GM18861 (cell line): Measurements from ENCODE around the gene CELF5.

Experiments used
- ATAC-seq: cut with Tn5 transposase; IDR thresholded peaks from one replicate; pipeline ENCODE4 v1.9.1; 2021; ENCODE audit not compliant: unreplicated experiment

Gene CELF5

DNA sequence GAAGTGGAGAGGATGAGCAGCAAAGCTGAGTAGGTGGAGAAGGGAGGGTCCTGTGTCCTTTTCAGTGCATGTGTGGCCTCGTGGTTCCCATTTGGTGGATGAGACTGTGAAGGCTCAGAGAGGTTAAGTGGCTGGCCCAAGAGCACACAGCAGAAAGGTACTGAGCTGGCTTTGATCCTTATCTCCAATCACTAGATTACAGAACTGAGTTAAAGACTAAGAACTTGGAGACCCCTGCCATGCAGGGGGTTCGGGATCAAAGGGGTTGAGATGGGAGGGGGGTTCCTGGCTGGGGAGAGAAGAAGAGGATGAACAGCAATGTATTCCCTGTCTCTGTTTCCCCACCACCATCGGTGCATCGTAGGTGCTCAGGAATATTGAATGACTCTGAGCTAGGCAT lies 11.8 kb downstream of the CELF5 start:
- ATAC-seq = no peak

DNA sequence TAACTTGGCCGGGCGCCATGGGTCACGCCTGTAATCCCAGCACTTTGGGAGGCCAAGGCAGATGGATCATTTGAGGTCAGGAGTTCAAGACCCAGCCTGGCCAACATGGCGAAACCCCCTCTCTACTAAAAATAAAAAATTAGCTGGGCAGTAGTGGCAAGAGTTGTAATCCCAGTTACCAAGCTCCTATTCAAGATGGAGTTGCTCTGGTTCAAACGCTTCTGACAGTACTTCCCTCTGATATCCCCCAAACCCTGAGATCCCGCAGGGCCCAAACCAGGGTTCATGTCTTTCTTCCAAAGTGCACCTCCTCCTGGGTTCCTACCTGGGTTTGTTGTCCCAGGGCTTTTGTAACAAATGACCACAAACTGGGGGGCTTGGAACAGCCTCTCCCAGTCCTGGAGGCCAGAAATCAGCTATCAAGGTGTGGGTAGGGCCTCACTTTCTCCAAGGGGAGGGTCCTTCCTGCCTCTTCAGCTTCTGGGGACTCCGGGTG lies 13.7 kb downstream of the CELF5 start:
- no peak for ATAC-seq

DNA sequence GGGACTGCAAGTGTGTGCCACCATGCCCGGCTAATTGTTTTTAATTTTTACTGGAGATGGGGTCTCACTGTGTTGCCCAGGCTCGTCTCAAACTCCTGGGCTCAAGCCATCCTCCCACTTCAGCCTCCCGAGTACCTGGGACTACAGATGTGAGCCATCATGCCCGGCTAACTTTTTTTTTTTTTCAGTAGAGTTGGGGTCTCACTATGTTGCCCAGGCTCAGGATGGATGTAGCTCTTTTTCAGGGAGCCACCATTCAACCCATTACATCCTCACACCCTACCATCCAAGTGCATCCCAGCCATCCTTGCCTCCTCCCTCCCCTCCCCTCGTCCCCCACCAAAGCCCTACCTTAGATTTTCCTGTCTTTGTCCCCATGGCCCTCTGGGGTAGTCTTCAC lies 14.9 kb downstream of the CELF5 start:
- ATAC-seq = no peak

DNA sequence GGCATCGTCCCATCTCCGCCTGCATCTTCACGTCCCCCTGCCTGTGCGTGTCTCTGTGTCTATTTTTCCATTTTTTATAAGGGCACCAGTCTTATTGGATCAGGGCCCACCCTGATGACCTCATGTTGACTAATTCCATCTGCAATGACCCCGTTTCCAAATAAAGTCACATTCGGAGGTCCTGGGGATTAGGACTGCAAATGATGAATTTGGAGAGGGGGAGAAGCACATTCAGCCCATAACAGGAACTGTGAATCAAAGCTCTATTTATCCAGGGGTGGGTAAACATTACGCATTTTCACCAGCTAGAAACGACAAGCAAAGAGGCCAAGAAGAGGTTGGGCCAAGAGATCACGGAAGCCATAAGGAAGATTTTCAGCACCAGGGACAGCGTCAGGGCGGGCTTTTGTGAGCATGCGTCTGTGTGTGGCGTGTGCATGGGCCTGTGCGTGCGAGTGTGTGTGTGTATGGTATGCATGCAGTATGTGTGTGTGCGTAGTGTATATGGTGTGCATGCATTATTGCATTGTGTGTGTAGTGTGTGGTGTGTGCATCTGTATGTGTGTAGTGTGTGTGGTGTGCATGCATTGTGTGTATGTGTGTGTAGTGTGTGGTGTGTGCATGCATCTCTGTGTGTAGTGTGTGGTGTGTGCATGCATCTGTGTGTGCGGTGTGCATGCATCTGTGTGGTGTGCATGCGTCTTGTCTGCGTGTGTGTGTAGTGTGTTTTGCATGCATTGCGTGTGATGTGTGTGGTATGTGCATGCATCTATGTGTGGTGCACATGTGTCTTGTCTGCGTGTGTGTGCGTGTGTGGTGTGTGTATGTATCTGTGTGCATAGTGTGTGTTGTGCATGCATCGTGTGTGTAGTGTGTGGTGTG lies 19.6 kb downstream of the CELF5 start:
- ATAC-seq = no peak

DNA sequence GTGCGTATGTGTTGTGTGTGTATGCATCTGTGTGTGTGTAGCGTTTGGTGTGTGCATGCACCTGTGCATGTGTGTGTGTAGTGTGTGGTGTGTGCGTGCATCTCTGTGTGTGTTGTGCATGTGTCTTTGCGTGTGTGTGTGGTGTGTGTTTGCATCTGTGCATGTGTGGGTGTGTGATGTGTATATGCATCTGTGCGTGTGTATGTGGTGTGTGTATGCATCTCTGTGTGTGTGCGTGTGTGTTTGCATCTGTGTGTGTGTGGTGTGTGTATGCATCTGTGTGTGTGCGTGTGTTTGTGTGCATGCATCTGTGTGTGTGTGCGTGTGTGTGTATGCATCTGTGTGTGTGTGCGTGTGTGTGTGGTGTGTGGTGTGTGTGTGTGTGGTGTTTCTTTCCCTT lies 20.6 kb downstream of the CELF5 start:
- ATAC-seq = no peak

DNA sequence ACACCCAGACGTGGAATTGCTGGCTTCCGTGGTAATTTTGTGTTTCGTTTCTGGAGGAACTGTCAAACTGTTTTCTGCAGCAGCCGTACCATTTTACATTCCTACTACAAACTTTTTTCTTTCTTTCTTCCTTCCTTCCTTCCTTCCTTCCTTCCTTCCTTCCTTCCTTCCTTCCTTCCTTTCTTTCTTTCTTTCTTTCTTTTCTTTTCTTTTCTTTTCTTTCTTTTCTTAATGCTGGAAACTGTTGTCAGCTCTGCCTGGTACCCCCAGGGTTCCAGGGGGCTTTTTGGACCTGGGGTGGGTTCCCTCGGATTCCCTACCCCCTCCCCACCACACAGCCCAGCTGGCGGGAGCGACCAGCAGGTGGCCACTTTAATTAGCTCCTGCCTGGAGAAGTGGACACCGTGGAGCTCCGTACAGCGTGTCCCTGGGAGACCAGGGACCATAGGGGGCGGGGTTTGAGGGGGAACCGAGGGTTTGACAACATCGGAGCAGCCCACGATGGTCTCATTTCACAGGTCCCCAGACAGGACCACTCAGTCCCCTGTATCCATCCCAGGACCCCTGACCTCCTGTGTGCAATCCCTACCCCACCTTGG lies 24.4 kb downstream of the CELF5 start:
- no peak for ATAC-seq

DNA sequence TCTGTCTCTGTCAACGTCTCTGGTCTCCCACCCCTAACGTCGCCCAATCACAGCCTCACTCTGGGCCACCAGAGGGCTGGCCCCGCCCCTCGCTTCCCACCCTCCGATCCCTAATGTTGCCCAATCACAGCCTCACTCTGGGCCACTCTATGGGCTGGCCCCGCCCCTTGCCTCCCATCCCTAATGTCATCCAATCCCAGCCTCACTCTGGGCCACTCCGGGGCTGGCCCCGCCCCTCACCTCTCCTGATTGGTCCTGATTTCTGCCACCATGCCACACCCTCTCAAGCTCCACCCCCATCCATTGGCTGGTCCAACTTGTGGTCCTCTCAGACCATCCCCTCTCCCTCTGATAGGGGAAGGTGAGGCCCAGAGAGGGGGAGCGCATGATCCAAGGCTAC lies 24.9 kb downstream of the CELF5 start:
- no peak for ATAC-seq

DNA sequence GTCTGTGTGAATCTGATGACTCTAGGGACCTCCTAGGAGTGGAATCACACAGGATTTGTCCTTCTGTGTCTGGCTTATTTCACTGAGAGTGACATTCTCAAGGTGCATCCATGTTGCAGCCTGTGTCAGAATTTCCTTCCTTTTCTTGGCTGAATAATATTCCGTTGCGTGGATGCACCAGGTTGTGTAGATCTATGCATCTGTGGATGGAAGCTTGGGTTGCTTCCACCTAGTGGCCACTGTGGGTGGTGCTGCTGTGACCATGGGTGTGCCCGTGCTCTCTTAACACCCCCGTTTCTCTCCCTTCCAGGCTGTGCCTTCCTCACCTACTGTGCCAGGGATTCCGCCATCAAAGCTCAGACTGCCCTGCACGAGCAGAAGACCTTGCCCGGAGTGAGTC lies 26.2 kb downstream of the CELF5 start:
- ATAC-seq = no peak

DNA sequence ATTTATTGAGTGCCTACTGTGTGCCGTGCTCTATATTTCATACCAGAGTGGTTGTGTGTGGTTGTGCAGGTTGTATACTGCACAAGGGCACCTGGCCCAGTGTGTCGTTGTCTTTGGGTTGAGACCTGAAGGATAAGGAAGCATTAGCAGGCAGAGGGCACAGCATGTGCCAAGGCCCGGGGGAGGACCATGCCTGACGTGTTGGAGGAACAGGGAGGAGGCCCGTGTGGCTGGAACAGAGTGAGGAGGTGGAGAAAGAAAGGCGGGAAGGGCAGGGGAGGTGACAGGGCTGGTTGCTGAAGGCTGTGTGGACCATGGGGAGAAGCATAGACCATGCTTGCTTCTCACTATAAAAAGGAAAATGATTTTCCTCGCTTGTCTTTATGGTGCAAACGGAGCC lies 26.8 kb downstream of the CELF5 start:
- no peak for ATAC-seq

DNA sequence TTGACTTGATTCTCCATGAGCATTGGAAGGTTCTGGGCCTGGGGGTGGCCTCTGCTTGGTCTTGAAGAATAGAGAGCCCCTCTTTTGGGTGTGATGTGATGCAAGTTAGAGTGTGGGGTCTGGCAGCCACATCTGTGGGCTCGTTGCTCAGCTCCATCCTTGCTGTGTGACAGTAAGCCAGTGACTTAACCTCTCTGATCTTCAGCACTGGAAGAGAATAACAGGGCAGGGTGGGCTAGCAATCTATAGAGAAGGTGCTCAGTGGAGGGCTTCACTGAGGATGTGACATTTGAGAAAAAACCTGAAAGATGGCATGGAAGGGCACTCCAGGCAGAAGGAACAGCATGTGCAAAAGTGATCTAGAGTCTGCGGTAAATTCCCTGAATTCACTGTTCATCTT lies 28.2 kb downstream of the CELF5 start:
- ATAC-seq = no peak

DNA sequence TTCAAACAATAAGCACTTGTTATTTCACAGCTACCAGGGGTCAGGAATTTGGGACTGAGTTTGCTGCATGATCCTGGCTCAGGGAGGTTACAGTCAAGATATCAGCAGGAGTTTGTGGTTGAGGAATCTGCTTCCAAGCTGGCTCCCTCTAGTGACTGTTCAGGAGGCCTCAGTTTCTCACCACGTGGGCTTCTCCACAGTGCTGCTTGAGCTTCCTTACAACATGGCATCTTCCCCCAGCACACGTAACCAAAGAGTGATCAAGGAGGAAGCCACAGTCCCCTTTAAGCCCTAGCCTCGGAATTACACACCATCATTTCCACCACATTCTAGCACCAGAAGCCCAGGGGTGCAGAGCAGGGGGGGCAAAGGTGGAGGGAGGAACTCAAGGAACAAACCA lies 28.8 kb downstream of the CELF5 start:
- no peak for ATAC-seq

DNA sequence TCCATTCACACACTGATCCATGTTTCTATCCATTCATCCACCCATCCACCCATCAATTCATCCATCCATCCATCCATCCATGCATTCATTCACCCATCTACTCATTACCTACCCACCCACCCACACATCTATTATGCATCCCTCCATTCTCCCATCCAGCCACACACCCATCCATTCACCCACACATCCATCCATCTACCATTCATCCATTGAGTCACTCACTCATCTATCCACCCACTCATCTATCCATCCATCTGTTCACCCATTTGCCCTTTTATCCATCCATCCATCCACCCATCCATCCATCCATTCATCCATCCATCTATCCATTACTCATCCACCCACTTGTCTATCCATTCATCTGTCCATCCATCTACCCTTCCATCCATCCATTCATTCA lies 30.1 kb downstream of the CELF5 start:
- ATAC-seq = no peak

DNA sequence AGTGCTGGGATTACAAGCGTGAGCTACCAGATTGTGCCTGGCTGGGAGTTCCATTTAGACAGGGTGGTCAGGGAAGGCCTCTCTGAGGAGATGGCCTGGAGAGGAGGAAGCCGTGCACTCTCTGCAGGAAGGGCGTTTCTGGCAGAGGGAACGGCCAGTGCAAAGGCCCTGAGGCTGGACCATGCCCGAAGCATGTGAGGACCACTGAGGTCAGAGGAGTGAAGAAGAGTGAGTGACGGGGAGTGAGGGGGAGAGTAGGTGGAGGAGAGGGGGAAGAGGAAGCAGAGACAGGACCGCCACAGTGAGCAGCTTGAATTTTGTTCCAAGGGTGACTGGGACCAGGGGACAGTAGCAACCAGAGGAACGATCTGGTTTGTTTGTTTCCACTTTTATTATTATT lies 32.6 kb downstream of the CELF5 start:
- ATAC-seq = no peak

DNA sequence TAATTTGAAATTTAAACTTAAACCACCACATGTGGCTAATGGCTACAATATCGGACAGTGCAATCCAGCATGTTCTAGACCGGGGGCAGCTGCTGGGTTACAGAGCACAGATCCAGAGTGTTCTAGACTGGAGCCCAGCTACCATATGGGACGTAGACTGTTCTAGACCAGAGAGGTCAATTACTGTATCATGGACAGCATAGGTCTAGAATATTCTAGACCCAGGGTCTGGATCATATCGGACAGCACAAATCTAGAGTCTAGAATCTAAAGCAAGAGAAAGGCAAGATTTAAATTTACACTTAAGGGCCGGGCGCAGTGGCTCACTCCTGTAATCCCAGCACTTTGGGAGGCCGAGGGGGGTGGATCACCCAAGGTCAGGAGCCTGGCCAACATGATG lies 37.9 kb downstream of the CELF5 start:
- ATAC-seq = no peak

DNA sequence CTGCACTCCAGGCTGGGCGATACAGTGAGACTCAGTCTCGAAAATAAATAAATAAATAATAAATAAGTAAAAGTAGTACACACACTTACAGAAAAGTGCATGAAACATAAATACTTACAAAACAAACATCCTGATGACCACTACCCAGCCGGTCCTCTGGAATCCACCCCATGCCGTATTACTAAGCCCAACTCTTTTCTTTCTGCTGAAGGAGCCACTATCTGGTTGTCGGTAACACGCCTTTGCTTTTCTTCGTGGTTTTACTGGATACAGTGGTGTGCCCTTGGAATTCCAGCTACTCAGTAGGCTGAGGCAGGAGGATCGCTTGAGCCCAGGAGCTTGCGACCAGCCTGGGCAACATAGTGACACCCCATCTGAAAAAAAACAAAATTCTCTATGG lies 39.4 kb downstream of the CELF5 start:
- no peak for ATAC-seq

DNA sequence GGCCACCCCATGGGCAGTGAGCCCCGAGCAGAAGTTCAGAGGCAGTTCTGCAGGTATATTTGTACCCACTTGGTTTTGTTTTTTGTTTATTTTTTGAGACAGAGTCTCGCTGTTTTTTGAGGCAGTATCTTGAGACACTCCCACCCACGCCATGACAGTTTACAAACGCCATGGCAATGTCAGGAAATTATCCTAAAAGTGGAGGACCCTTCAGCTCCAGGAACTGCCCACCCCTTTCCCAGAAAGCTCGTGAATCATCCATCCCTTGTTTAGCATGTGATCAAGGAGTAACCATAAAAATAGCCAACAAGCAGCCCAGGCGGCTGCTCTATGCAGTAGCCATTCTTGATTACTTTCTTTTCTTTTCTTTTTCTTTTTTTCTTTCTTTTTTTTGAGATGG lies 41.0 kb downstream of the CELF5 start:
- ATAC-seq = no peak

DNA sequence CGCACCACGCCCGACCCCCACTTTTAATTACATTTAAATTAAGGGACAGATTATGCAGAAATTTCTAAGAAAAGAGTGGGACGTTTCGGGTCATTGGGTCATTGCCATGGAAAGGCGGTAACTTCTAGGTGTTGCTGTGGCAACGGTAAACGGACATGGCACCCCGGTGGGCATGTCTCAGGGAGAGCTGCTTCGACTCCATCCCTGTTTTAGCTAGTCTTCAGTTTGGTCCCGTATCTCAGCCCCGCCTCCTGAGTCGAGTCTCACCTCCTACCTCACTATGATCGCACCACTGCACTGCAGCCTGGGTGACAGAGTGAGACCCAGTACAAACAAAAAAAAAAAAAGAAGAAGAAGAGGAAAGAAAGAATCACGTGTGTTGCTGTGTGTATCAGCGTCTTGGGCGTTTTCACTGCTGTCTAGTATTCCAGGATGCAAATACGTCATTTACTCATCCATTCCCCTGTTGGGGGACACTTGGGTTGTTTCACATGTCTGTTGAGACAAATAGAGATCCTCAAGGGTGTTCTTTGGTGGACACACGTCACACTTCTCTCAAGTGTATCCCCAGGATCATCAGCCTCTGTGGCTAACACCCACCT lies 41.7 kb downstream of the CELF5 start:
- no peak for ATAC-seq

DNA sequence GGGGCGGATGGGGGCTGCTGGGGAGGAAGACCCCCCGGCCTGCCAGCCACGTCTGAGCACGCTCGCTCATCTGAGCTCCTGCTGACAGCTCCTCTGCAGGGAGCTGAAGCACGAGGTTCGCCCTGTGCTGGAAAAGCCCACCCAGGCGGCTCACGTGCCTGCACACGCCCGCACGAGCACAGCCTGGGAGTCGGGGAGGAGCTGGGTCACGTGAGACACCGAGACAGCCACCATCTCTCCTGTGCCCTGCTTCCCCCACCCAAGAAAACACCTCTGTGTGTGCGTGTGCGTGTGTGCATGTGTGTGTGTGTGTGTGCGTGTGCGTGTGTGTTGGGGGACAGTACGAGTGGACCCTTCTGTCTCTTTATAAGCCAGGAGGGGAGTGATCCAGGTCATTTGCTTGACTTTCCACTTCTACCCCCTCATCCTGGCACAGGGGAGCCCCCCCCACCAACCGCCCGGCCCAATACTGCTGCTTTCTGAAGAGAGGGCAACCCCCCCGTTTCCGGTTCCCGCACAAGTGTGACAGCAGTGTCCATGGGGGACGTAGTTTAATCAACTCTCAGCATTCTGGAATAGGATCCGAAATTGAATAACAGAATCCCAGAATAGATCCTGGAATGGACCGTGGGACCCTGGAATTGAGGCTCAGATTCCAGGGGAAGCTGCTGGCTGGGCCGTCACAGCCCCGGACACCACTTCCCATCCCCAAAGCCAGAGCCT lies 42.5 kb downstream of the CELF5 start:
- no peak for ATAC-seq

DNA sequence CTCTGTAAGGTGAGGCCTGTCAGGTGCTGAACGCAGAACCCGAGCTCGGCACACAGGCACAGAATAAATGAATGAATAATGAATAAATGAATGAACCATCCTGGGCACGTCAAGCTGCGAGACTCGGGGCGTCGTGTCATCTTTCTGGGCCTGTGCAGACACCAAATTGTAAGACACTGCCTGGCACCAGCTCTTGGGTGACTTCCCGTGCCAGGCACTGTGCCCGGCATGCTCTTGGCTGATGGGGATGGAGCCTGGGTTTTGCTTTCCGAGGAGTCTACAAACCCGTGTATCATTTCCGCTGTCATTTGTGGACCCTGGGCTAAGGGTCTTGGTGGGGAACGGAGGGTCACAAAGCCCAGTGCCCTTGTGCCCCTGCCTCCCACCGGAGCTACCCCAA lies 43.9 kb downstream of the CELF5 start:
- no peak for ATAC-seq

DNA sequence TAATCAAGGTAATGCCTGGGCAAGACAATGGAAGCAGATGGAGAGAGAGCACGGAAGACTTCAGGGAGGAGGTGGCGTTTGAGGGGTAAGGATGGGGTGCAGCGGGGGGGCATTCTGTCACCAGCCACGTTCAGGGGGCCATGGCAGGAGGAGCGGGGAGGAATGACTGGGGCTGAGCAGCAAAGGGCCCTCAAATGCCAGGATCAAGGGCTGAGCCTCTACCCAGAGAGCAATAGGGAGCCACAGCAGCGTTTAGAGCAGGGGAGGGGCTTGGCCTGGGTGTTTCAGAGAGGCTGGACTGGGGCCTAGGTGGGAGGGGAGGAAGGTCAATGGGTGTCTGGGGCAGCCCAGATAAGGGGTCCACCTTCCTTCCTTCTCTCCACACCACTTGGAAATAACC lies 44.3 kb downstream of the CELF5 start:
- ATAC-seq = no peak

DNA sequence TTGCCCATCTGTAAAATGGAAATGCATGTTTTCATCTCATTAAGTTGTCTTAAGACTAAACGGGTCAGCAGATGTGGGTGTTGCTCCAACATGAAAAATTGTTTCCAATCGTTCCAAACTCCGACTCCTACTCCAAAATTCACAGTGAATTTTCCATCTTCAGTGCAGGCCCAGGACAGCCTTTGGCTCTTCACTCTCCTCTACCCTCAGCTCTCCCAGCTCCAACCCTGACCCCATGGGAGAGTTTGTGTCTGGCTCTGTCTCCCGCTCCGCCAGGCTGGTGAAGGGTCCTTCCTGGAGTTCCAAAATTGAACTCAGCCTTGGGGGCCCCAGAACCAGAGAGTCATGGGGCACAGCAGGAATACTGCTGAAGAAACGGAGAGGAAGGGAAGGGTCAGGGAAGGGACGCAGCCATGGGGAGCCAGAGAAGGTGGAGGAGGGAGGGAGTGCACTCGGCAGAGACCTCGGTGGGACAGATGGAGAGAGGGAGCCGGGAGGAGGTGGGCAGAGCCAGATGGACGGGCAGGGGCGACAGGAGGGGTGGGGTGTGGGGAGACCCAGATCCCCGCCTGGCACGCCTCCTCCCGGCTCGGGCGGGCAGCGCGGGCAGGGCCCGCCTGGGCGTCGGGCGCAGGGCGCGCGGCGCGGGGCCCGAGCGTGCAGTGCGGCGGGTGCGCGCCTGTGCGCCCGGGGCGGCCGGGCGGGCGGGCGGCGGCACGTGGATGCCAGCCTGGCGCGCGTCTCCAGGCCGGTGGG lies 45.6 kb downstream of the CELF5 start:
- ATAC-seq = no peak
